SK-N-SH (cell line): ENCODE results near the gene HPN.

Source experiments
- CTCF ChIP-seq: fragments of 200-600 bp; sonication (generic); IDR thresholded peaks from 2 replicates; pipeline ENCODE4 v1.6.1; 2017; ENCODE audit warnings: antibody characterized with exemption, mild to moderate bottlenecking, moderate library complexity
- EP300 ChIP-seq, 2 experiments: IDR thresholded peaks; 2 replicates each; pipeline versions ENCODE4 v1.4.0 to v1.6.1; 2012; ENCODE audit warnings: borderline replicate concordance in 1 of 2, low read depth in 1 of 2, low read length in 1 of 2
- EZH2phosphoT487 ChIP-seq: fragments of 200-600 bp; sonication (generic); IDR thresholded peaks from 2 replicates; pipeline ENCODE4 v1.6.1; 2017; ENCODE audit warnings: low read depth, mixed run types, mild to moderate bottlenecking, antibody characterized with exemption, moderate library complexity, borderline replicate concordance
- FOXJ3 ChIP-seq: sonication (generic); formaldehyde crosslinking; IDR thresholded peaks from 2 replicates; pipeline ENCODE4 v1.5.1; 2020; ENCODE audit warnings: mild to moderate bottlenecking, missing genetic modification reagents
- POLR2AphosphoS5 ChIP-seq: IDR thresholded peaks from 2 replicates; pipeline ENCODE4 v1.6.1; 2012; ENCODE audit warnings: low read depth, low read length
- TAF1 ChIP-seq: IDR thresholded peaks from 2 replicates; pipeline ENCODE4 v1.6.1; 2012; ENCODE audit warnings: low read depth, mild to moderate bottlenecking, low read length, moderate library complexity, borderline replicate concordance
- TF ChIP-seq, protein P1 (sequence below): IDR thresholded peaks from 2 replicates; pipeline ENCODE4 v1.4.0; 2012; ENCODE audit warnings: low read depth, borderline replicate concordance

DNA sequence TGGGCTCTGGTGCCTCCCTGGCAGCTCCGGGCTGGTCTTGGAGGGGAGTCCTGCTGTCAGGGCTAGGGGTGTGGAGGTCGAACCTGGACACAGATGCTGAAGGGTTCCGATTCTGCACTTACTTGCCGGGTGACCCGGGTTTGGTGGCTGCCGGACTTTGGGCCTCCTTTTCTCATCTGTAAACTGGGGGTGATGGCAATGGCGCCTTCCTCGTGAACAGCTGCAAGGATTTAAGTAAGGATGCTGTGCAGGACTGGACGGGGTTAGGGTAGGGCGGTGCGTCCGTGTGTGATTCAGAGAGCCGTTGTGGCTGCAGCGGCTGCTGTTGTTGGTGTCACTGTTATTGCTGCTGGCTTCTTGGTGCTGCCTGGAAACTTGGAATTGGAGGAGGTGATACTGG is 2.4 kb downstream of the HPN start:
- TF ChIP-seq TAF1 (no peak), CTCF (no peak), FOXJ3 (no peak), POLR2AphosphoS5 (no peak), EP300 (IDR thresholded peaks at IDR 0.05; ENCODE audit: borderline replicate concordance in 1 of 2, low read depth in 1 of 2, low read length in 1 of 2) (no peak), EZH2phosphoT487 (no peak)
- TF ChIP-seq, protein P1, sequence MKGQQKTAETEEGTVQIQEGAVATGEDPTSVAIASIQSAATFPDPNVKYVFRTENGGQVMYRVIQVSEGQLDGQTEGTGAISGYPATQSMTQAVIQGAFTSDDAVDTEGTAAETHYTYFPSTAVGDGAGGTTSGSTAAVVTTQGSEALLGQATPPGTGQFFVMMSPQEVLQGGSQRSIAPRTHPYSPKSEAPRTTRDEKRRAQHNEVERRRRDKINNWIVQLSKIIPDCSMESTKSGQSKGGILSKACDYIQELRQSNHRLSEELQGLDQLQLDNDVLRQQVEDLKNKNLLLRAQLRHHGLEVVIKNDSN: no peak
